Measurements from ENCODE around the gene TMEM145.

The TMEM145 gene

DNA sequence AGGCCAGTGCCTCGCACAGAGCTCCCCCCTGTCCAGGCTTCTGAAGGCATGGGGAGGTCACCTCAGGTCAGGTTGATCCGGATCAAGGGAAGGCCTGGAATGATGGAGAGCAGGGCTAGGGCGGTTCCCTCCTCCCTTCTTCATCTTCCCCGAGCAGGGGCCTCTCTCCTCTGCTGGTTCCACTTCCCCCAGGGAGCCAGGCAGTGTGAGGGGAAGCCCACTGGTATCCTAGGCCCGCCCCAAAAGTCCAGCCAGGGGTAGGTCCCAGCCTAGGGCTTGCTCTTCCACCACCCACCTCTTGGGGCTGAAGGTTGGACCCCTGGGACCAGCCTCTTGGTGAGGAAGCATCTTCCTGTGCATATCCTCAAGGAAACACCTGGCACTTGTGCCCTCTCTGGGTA, 27.6 kb upstream of the TMEM145 start:
- no peak for TF ChIP-seq POLR2A (IDR thresholded peaks at IDR 0.05; ENCODE audit: low read depth, low read length)
- no peak for TF ChIP-seq POLR2AphosphoS5 (IDR thresholded peaks at IDR 0.05; ENCODE audit: low read depth, low read length)
- TF ChIP-seq TAF1 (IDR thresholded peaks at IDR 0.05; ENCODE audit: borderline replicate concordance, low read depth, low read length), result no peak
- DNase-seq (ENCODE audit: insufficient read length) (no peak), FAIRE-seq (no peak)

DNA sequence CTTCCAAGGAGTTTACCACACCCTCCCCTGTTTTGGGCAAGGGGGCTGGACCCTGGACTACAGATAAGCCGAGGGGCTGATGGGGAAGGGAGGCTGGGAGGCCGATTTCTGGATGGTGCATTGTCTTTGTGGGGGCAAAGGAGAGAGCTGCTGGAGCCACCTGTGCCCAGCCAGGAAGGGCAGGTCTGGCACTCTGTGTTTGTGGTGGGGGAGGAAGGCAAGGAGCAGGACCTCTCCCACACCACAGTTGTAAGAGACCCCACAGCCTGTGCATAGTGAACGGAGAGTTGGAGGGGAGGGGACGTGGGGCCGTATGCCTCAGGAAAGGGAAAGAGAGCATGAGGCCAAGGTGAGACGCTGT, 27.1 kb upstream of the TMEM145 start:
- FAIRE-seq, result no peak

DNA sequence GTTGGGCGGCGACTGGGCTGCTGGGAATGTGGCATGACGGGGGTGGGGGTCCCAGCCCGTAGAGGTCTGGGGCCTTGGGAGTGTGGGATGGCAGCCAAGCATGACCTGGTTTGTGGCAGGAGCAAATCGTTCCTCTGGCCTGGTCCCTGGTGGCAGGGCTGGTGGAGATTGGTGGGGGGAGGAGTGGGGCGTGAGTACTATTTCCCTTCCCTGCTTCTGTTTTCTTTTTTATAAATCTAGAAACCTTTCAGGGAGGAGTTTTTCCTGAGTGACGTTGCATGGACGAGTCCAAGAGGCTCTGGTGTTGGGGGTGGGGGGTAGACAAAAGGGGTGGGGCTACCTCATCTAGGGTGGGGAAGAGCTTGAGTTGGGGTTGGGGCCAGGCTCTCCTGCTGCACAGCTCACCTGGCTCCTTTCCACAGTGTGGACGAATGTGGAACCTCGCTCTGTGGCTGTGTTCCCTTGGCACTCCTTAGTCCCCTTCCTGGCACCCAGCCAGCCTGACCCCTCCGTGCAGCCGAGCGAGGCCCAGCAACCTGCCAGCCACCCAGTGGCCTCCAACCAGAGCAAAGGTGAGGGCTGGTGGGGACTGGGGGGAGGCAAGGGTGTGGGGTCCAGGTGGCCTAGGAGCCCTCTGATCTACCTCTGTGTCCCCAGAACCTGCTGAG, 26.6 kb upstream of the TMEM145 start:
- no peak for FAIRE-seq
- no peak for TF ChIP-seq TAF1 (IDR thresholded peaks at IDR 0.05; ENCODE audit: borderline replicate concordance, low read depth, low read length)
- TF ChIP-seq POLR2A (IDR thresholded peaks at IDR 0.05; ENCODE audit: low read depth, low read length), result no peak
- TF ChIP-seq POLR2AphosphoS5 (IDR thresholded peaks at IDR 0.05; ENCODE audit: low read depth, low read length), result no peak
- DNase-seq (ENCODE audit: insufficient read length), result no peak

More for the DNA sequence above, 27.1 kb upstream of the TMEM145 start:
- no peak for DNase-seq (ENCODE audit: insufficient read length)
- TF ChIP-seq TAF1 (IDR thresholded peaks at IDR 0.05; ENCODE audit: borderline replicate concordance, low read depth, low read length) (no peak), POLR2A (IDR thresholded peaks at IDR 0.05; ENCODE audit: low read depth, low read length) (no peak), POLR2AphosphoS5 (IDR thresholded peaks at IDR 0.05; ENCODE audit: low read depth, low read length) (no peak)

DNA sequence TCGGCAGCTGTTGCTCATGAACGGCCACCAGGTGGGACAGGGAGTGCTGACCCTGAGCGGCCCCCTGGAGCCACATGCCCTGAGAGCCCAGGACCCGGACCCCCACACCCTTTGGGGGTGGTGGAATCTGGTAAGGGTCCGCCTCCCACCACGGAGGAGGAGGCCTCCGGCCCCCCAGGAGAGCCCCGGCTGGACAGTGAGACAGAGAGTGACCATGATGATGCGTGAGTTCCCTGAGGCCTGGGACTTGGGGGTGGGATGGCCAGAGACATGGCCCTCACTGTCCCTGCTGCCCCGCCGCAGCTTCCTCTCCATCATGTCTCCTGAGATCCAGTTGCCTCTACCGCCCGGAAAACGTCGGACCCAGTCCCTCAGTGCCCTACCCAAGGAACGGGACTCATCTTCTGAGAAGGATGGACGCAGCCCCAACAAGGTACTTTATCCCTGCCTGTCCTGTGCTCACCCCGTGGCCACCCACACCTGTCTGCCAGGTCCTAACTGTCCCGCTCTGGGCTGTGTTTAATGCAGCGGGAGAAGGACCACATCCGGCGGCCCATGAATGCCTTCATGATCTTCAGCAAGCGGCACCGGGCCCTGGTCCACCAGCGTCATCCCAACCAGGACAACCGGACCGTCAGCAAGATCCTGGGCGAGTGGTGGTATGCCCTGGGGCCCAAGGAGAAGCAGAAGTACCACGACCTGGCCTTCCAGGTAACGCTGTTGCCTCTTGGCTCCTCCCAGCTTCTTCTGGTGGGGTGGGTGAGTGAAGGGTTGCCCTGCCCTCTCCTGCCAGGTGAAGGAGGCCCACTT, 25.9 kb upstream of the TMEM145 start:
- no peak for DNase-seq (ENCODE audit: insufficient read length)
- no peak for FAIRE-seq
- TF ChIP-seq TAF1 (IDR thresholded peaks at IDR 0.05; ENCODE audit: borderline replicate concordance, low read depth, low read length) (no peak), POLR2AphosphoS5 (IDR thresholded peaks at IDR 0.05; ENCODE audit: low read depth, low read length) (no peak), POLR2A (IDR thresholded peaks at IDR 0.05; ENCODE audit: low read depth, low read length) (no peak)

DNA sequence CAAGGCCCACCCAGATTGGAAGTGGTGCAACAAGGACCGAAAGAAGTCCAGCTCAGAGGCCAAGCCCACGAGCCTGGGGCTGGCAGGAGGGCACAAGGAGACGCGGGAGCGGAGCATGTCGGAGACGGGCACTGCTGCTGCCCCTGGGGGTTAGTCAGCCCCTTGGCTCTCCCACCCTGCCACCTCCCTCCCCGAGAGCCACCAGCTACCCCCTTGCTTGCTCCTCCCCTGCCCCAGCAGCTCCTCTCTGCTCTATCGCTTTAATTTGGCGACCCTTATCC, 25.3 kb upstream of the TMEM145 start:
- TF ChIP-seq POLR2AphosphoS5 (IDR thresholded peaks at IDR 0.05; ENCODE audit: low read depth, low read length), result no peak
- TF ChIP-seq TAF1 (IDR thresholded peaks at IDR 0.05; ENCODE audit: borderline replicate concordance, low read depth, low read length), result no peak
- no peak for TF ChIP-seq POLR2A (IDR thresholded peaks at IDR 0.05; ENCODE audit: low read depth, low read length)
- no peak for DNase-seq (ENCODE audit: insufficient read length)
- FAIRE-seq, result no peak

DNA sequence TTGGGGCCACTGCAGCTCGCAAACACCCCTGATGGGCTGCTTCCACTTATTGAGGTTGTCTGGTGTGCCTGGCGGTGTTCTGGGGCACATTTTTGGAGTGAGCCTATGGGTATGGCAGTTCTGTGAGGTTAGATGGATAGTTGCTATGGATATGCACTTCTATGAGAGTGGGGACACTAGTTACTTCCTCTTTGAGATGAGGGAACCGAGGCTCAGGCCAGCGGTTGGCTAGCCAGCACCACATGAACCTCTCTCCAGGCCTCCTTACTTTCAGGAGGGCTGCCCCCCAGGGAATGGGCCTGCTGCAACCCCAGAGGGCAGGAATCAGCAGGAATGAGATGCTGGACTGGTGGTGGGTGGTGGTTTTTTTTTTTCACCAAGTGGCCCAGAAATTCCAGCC, 24.7 kb upstream of the TMEM145 start:
- DNase-seq (ENCODE audit: insufficient read length) (no peak), FAIRE-seq (no peak)
- TF ChIP-seq POLR2A (IDR thresholded peaks at IDR 0.05; ENCODE audit: low read depth, low read length), result no peak
- TF ChIP-seq TAF1 (IDR thresholded peaks at IDR 0.05; ENCODE audit: borderline replicate concordance, low read depth, low read length), result no peak
- TF ChIP-seq POLR2AphosphoS5 (IDR thresholded peaks at IDR 0.05; ENCODE audit: low read depth, low read length), result no peak

DNA sequence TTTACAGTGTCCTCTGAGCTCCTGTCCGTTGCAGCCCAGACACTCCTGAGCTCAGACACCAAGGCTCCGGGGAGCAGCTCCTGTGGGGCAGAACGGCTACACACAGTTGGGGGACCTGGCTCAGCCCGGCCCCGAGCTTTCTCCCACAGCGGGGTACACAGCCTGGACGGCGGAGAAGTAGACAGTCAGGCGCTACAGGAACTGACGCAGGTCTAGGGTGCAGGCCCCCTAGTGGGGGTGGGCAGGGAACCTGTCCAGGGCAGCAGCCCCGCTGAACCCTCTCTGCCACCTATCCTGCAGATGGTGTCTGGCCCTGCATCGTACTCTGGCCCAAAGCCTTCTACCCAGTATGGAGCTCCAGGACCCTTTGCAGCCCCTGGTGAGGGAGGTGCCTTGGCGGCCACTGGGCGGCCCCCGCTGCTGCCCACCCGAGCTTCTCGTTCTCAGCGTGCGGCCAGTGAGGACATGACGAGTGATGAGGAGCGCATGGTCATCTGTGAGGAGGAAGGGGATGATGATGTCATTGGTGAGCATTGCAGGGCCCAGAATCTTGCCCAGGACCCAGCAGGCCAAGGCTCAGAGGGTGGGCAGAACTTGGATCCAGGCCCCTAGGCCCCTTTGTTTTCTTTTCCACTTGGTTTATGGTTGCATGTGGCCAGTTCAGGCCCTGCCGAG, 24.1 kb upstream of the TMEM145 start:
- DNase-seq (ENCODE audit: insufficient read length) (no peak), FAIRE-seq (no peak)
- TF ChIP-seq TAF1 (IDR thresholded peaks at IDR 0.05; ENCODE audit: borderline replicate concordance, low read depth, low read length) (no peak), POLR2AphosphoS5 (IDR thresholded peaks at IDR 0.05; ENCODE audit: low read depth, low read length) (no peak), POLR2A (IDR thresholded peaks at IDR 0.05; ENCODE audit: low read depth, low read length) (no peak)

DNA sequence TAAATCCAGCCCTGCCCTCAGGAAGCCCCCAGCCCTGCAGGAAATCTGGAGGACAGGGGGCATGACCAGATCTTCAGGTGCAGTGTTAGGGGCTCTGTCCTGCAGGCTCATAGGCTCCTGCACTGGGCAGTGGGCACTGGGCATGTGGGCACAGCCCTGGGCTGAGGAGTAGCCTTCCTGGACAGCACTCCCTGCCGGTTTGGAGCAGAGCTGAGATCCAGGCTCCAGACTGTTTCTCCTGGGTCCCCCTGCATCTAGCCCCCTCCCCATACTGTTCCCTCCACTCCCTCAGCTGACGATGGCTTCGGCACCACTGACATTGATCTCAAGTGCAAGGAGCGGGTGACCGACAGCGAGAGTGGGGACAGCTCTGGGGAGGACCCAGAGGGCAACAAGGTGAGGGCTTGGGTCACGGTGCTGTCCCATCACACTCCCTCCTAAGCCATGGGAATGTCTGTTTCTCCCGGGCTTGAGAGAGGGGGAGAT, 23.5 kb upstream of the TMEM145 start:
- TF ChIP-seq POLR2A (IDR thresholded peaks at IDR 0.05; ENCODE audit: low read depth, low read length), result no peak
- no peak for TF ChIP-seq TAF1 (IDR thresholded peaks at IDR 0.05; ENCODE audit: borderline replicate concordance, low read depth, low read length)
- no peak for TF ChIP-seq POLR2AphosphoS5 (IDR thresholded peaks at IDR 0.05; ENCODE audit: low read depth, low read length)
- FAIRE-seq, result no peak
- DNase-seq (ENCODE audit: insufficient read length), result no peak

DNA sequence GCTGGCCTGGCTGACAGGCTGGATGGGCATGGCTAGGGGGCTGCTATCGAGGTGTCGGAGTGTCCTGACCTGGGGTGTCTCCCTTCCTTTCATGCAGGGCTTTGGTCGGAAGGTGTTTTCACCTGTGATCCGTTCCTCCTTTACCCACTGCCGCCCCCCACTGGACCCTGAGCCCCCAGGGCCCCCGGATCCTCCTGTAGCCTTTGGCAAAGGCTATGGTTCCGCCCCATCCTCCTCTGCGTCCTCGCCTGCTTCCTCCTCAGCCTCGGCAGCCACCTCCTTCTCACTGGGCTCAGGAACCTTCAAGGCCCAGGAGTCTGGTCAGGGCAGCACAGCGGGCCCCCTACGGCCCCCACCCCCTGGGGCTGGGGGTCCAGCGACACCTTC, 23.0 kb upstream of the TMEM145 start:
- no peak for FAIRE-seq
- TF ChIP-seq POLR2A (IDR thresholded peaks at IDR 0.05; ENCODE audit: low read depth, low read length) (no peak), POLR2AphosphoS5 (IDR thresholded peaks at IDR 0.05; ENCODE audit: low read depth, low read length) (no peak), TAF1 (IDR thresholded peaks at IDR 0.05; ENCODE audit: borderline replicate concordance, low read depth, low read length) (no peak)
- no peak for DNase-seq (ENCODE audit: insufficient read length)

DNA sequence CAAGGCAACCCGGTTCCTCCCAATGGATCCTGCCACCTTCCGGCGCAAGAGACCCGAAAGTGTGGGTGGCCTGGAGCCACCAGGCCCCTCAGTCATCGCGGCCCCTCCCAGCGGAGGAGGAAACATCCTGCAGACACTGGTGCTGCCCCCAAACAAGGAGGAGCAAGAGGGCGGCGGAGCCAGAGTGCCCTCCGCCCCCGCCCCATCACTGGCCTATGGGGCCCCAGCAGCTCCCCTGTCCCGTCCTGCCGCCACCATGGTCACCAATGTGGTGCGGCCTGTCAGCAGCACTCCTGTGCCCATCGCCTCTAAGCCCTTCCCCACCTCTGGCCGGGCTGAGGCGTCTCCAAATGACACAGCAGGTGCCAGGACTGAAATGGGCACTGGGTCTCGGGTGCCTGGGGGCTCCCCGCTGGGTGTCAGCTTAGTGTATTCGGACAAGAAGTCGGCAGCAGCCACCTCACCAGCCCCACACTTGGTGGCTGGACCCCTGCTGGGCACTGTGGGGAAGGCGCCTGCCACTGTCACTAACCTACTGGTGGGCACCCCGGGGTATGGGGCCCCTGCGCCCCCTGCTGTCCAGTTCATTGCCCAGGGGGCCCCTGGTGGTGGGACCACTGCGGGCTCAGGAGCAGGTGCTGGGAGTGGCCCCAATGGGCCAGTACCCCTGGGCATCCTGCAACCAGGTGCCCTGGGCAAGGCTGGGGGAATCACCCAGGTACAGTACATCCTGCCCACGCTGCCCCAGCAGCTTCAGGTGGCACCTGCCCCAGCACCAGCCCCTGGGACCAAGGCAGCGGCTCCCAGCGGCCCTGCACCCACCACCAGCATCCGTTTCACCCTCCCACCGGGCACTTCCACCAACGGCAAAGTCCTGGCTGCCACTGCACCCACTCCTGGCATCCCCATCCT, 22.3 kb upstream of the TMEM145 start:
- FAIRE-seq (peak; percentile 44), DNase-seq (ENCODE audit: insufficient read length) (peak; percentile 72)
- TF ChIP-seq POLR2AphosphoS5 (IDR thresholded peaks at IDR 0.05; ENCODE audit: low read depth, low read length) (no peak), TAF1 (IDR thresholded peaks at IDR 0.05; ENCODE audit: borderline replicate concordance, low read depth, low read length) (no peak), POLR2A (IDR thresholded peaks at IDR 0.05; ENCODE audit: low read depth, low read length) (no peak)

DNA sequence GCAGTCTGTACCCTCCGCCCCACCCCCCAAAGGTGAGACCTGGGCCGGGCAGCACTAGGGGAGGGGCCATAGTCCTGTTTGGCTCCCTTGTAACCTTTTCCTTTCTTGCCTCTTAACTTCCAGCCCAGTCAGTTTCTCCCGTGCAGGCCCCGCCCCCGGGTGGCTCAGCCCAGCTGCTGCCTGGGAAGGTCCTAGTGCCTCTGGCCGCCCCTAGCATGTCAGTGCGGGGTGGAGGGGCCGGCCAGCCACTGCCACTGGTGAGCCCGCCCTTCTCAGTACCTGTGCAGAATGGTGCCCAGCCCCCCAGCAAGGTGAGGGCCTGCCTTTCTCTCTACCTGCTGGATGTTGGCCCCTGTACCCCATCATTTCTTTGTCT, 21.7 kb upstream of the TMEM145 start:
- DNase-seq (ENCODE audit: insufficient read length), result no peak
- no peak for FAIRE-seq
- TF ChIP-seq POLR2A (IDR thresholded peaks at IDR 0.05; ENCODE audit: low read depth, low read length) (no peak), POLR2AphosphoS5 (IDR thresholded peaks at IDR 0.05; ENCODE audit: low read depth, low read length) (no peak), TAF1 (IDR thresholded peaks at IDR 0.05; ENCODE audit: borderline replicate concordance, low read depth, low read length) (no peak)

Data from GM12892 (cell line).